NK-92 (cell line): ENCODE results near the gene PGK1.
"Not testable (repeated sequence)": the region's sequence is repeated elsewhere in the genome, so short reads cannot be mapped to it uniquely, and the experiment has no call there.

Experiments used
- DNase-seq: peaks from one replicate; lab custom pipeline; 2025; ENCODE audit not compliant: unreplicated experiment; lab: John Stamatoyannopoulos, UW

Gene PGK1

GRCh38 chrX:78111140-78111931, 7.3 kb downstream of the PGK1 start:
- no peak for DNase-seq

GRCh38 chrX:78116365-78116764, 12.3 kb downstream of the PGK1 start:
- DNase-seq: no peak

GRCh38 chrX:78116766-78117165, 12.7 kb downstream of the PGK1 start:
- no peak for DNase-seq

GRCh38 chrX:78118628-78119027, 14.6 kb downstream of the PGK1 start:
- no peak for DNase-seq

GRCh38 chrX:78119521-78120227, 15.6 kb downstream of the PGK1 start:
- DNase-seq: no peak

GRCh38 chrX:78123190-78123589, 19.1 kb downstream of the PGK1 start:
- DNase-seq: no peak

GRCh38 chrX:78124307-78124706, 20.3 kb downstream of the PGK1 start:
- no peak for DNase-seq

- no peak for DNase-seq
Measured at GRCh38 chrX:78125148-78125547, 21.1 kb downstream of the PGK1 start.

GRCh38 chrX:78125781-78126180, 21.7 kb downstream of the PGK1 start:
- not testable (repeated sequence) for DNase-seq

- DNase-seq: no peak
Measured at GRCh38 chrX:78129714-78130113, 25.7 kb downstream of the PGK1 start.

GRCh38 chrX:78130396-78130795, 26.3 kb downstream of the PGK1 start:
- no peak for DNase-seq

- DNase-seq: no peak
Measured at GRCh38 chrX:78131117-78131516, 27.1 kb downstream of the PGK1 start.

GRCh38 chrX:78133238-78133960, 29.4 kb downstream of the PGK1 start:
- no peak for DNase-seq

- DNase-seq: no peak
Measured at GRCh38 chrX:78139160-78140123, 35.4 kb downstream of the PGK1 start, which contains the start of gene TAF9B. Gene TAF9B, minus strand, starts transcription at chrX:78139650. Its CDS starts 39 bp downstream, at chrX:78139611.

GRCh38 chrX:78140206-78140605, 36.2 kb downstream of the PGK1 start:
- no peak for DNase-seq

GRCh38 chrX:78147002-78147540, 43.0 kb downstream of the PGK1 start:
- DNase-seq: not testable (repeated sequence)

- DNase-seq: not testable (repeated sequence)
Measured at GRCh38 chrX:78157373-78157772, 53.3 kb downstream of the PGK1 start.

GRCh38 chrX:78157846-78158245, 53.8 kb downstream of the PGK1 start:
- DNase-seq: not testable (repeated sequence)

- not testable (repeated sequence) for DNase-seq
Measured at GRCh38 chrX:78160711-78161110, 56.7 kb downstream of the PGK1 start.

- not testable (repeated sequence) for DNase-seq
Measured at GRCh38 chrX:78163175-78163574, 59.1 kb downstream of the PGK1 start.
